HEK293 (cell line): Measurements from ENCODE around the gene SBF2.
A peak's percentile ranks its signal among the peaks of the same experiment; 100 is the strongest.

Experiments used
- CTCF ChIA-PET: fragments of 350-600 bp; formaldehyde crosslinking; extraction: SDS; loops from one replicate; lab custom pipeline; 2021; ENCODE audit warnings: antibody characterized with exemption; lab: Yijun Ruan, JAX
- POLR2A ChIA-PET: fragments of 300-600 bp; formaldehyde crosslinking; extraction: SDS; loops from one replicate; lab custom pipeline; 2020; ENCODE audit warnings: antibody characterized with exemption, inconsistent platforms; lab: Yijun Ruan, JAX
- H3K27ac ChIP-seq: fragments of 200-500 bp; sonication (Bioruptor generic); 2 replicates; pipeline ENCODE4 v1.5.1; 2014; ENCODE audit warnings: low read depth, low read length, control low read depth, inconsistent platforms; ENCODE audit errors: extremely low read depth
- H3K36me3 ChIP-seq, 2 experiments: fragments of 200-500 bp in 1 of 2; sonication (Bioruptor generic) in 1 of 2; 1 replicate in 1 of 2; 2 replicates in 1 of 2; pipeline ENCODE4 v1.5.1; 2014 to 2017; ENCODE audit warnings: inconsistent platforms in 2 of 2, low read length in 2 of 2; ENCODE audit not compliant: control insufficient read depth in 2 of 2, insufficient read depth in 1 of 2
- H3K4me1 ChIP-seq: fragments of 200-500 bp; sonication (Bioruptor generic); 2 replicates; pipeline ENCODE4 v1.5.1; 2014; ENCODE audit warnings: mild to moderate bottlenecking, low read length, inconsistent platforms; ENCODE audit not compliant: control insufficient read depth, insufficient read depth
- H3K4me3 ChIP-seq: 2 replicates; pipeline ENCODE4 v1.5.1; 2011; ENCODE audit warnings: low read depth, mild to moderate bottlenecking, control low read depth, low read length, moderate library complexity
- H3K9me3 ChIP-seq: fragments of 200-500 bp; sonication (Bioruptor generic); 2 replicates; pipeline ENCODE4 v1.5.1; 2014; ENCODE audit warnings: low read depth, low read length, inconsistent platforms; ENCODE audit not compliant: control insufficient read depth, insufficient read depth
- BCL11A ChIP-seq: fragments of 450-650 bp; formaldehyde crosslinking; IDR thresholded peaks from 2 replicates; pipeline ENCODE4 v1.5.1; 2016; ENCODE audit warnings: low read depth, missing biosample characterization, missing genetic modification characterization
- FEZF1 ChIP-seq: fragments of 450-650 bp; formaldehyde crosslinking; IDR thresholded peaks from 2 replicates; pipeline ENCODE4 v1.5.1; 2016; ENCODE audit warnings: missing biosample characterization, missing genetic modification characterization
- GLIS2 ChIP-seq: fragments of 450-650 bp; formaldehyde crosslinking; IDR thresholded peaks from 2 replicates; pipeline ENCODE4 v1.5.1; 2016; ENCODE audit warnings: missing biosample characterization, missing genetic modification characterization
- HOXA7 ChIP-seq: sonication (generic); formaldehyde crosslinking; IDR thresholded peaks from 2 replicates; pipeline ENCODE4 v1.8.1; 2022; ENCODE audit warnings: missing genetic modification reagents, borderline replicate concordance
- KLF9 ChIP-seq: fragments of 450-650 bp; formaldehyde crosslinking; IDR thresholded peaks from 2 replicates; pipeline ENCODE4 v1.5.1; 2016; ENCODE audit warnings: missing biosample characterization, missing genetic modification characterization, low read depth
- OVOL3 ChIP-seq: fragments of 450-650 bp; formaldehyde crosslinking; IDR thresholded peaks from 2 replicates; pipeline ENCODE4 v1.5.1; 2016; ENCODE audit warnings: missing biosample characterization, missing genetic modification characterization
- TCF7L2 ChIP-seq: IDR thresholded peaks from 2 replicates; pipeline ENCODE4 v1.6.1; 2011; ENCODE audit warnings: low read depth, mild to moderate bottlenecking, inconsistent platforms, low read length, moderate library complexity, borderline replicate concordance
- TRIM28 ChIP-seq: IDR thresholded peaks from 2 replicates; pipeline ENCODE4 v1.6.1; 2011; ENCODE audit warnings: low read length, control low read depth, borderline replicate concordance
- ZBTB10 ChIP-seq: fragments of 450-650 bp; formaldehyde crosslinking; IDR thresholded peaks from 2 replicates; pipeline ENCODE4 v1.5.1; 2016; ENCODE audit warnings: missing biosample characterization, missing genetic modification characterization
- ZBTB20 ChIP-seq: fragments of 450-650 bp; formaldehyde crosslinking; IDR thresholded peaks from 2 replicates; pipeline ENCODE4 v1.5.1; 2016; ENCODE audit warnings: missing biosample characterization, missing genetic modification characterization
- ZBTB44 ChIP-seq: fragments of 450-650 bp; IDR thresholded peaks from 2 replicates; pipeline ENCODE4 v1.5.1; 2018; ENCODE audit warnings: missing biosample characterization, mild to moderate bottlenecking, missing genetic modification characterization
- ZNF112 ChIP-seq: fragments of 450-650 bp; formaldehyde crosslinking; IDR thresholded peaks from 2 replicates; pipeline ENCODE4 v1.5.0; 2017; ENCODE audit warnings: missing biosample characterization, missing genetic modification characterization
- ZNF121 ChIP-seq: fragments of 450-650 bp; formaldehyde crosslinking; IDR thresholded peaks from 2 replicates; pipeline ENCODE4 v1.5.1; 2016; ENCODE audit warnings: missing biosample characterization, missing genetic modification characterization
- ZNF146 ChIP-seq: fragments of 450-650 bp; formaldehyde crosslinking; IDR thresholded peaks from 2 replicates; pipeline ENCODE4 v1.5.1; 2016; ENCODE audit warnings: missing biosample characterization, missing genetic modification characterization
- ZNF366 ChIP-seq: fragments of 450-650 bp; formaldehyde crosslinking; conservative IDR thresholded peaks from 2 replicates; pipeline ENCODE4 v1.5.1; 2016; ENCODE audit warnings: missing biosample characterization, missing genetic modification characterization
- ZNF48 ChIP-seq: fragments of 450-650 bp; formaldehyde crosslinking; IDR thresholded peaks from 2 replicates; pipeline ENCODE4 v1.5.1; 2016; ENCODE audit warnings: missing biosample characterization, missing genetic modification characterization
- ZNF629 ChIP-seq: fragments of 450-650 bp; formaldehyde crosslinking; IDR thresholded peaks from 2 replicates; pipeline ENCODE4 v1.5.1; 2017; ENCODE audit warnings: missing biosample characterization, missing genetic modification characterization
- ZNF677 ChIP-seq: fragments of 450-650 bp; IDR thresholded peaks from 2 replicates; pipeline ENCODE4 v1.5.0; 2018; ENCODE audit warnings: missing biosample characterization, mild to moderate bottlenecking, missing genetic modification characterization, moderate library complexity
- ZNF692 ChIP-seq: fragments of 450-650 bp; formaldehyde crosslinking; IDR thresholded peaks from 2 replicates; pipeline ENCODE4 v1.5.1; 2016; ENCODE audit warnings: missing biosample characterization, missing genetic modification characterization
- ZXDB ChIP-seq: fragments of 450-650 bp; formaldehyde crosslinking; IDR thresholded peaks from 2 replicates; pipeline ENCODE4 v1.5.1; 2016; ENCODE audit warnings: missing biosample characterization, missing genetic modification characterization

The SBF2 gene

GRCh38 chr11:9808943-9809342 lies 485.1 kb downstream of the SBF2 start:
- POLR2A ChIA-PET, result no interaction called here
- no peaks in the 10 kb centered on the region for H3K9me3 ChIP-seq
- TF ChIP-seq ZNF121 (tag by site-specific recombination), result 0 out of 2 replicates have a peak, but pooled peaks have one; percentile 35
- TF ChIP-seq ZBTB10 (tag by site-specific recombination), result no peak
- TF ChIP-seq, all 188 proteins: peak for 1
- CTCF ChIA-PET, result interaction anchor here (0.7 to 1.3 kb wide), 2 partner anchors 61 to 459 kb away, joined by 3 read pairs; no protein-coding TSS in a partner anchor
- Histone ChIP-seq H3K4me3 (no peak overlapping the region), H3K36me3 (peaks cover 0 to 29% of the 10 kb centered on the region in 2 experiments; a peak in 1 of 3 replicates), H3K27ac (no peak overlapping the region), H3K4me1 (no peaks in the 10 kb centered on the region; the same call in 1 of the 2 replicates)

GRCh38 chr11:9806946-9807687 lies 486.9 kb downstream of the SBF2 start:
- no peaks in the 10 kb centered on the region for H3K9me3 ChIP-seq
- no peak for TF ChIP-seq BCL11A (tag by site-specific recombination)
- TF ChIP-seq ZNF146 (tag by site-specific recombination), result peak; percentile 75
- peaks cover 0 to 29% of the 10 kb centered on the region in 2 experiments; a peak in 1 of 3 replicates for H3K36me3 ChIP-seq
- H3K4me1 ChIP-seq, result no peaks in the 10 kb centered on the region; the same call in 1 of the 2 replicates
- CTCF ChIA-PET, result interaction anchor here (0.6 kb wide), 1 partner anchor 1014 kb away, joined by 4 read pairs; no protein-coding TSS in a partner anchor
- POLR2A ChIA-PET, result no interaction called here
- H3K27ac ChIP-seq, result no peak overlapping the region
- H3K4me3 ChIP-seq, result no peak overlapping the region

GRCh38 chr11:9804419-9804902 lies 489.6 kb downstream of the SBF2 start:
- H3K27ac ChIP-seq, result no peak overlapping the region
- TF ChIP-seq ZBTB20 (tag by site-specific recombination) (no peak), ZNF629 (tag by site-specific recombination) (no peak), ZXDB (no peak)

GRCh38 chr11:9803685-9804418 lies 490.2 kb downstream of the SBF2 start:
- H3K9me3 ChIP-seq, result no peaks in the 10 kb centered on the region
- ChIA-PET POLR2A (no interaction called here), CTCF (interaction anchor here (0.6 to 0.7 kb wide), 3 partner anchors 9 to 127 kb away, joined by 3 to 4 read pairs (median 4); no protein-coding TSS in a partner anchor)
- H3K4me1 ChIP-seq, result no peaks in the 10 kb centered on the region; the same call in 1 of the 2 replicates
- no peak overlapping the region for H3K27ac ChIP-seq
- peaks cover 0 to 18% of the 10 kb centered on the region in 2 experiments; a peak in 1 of 3 replicates for H3K36me3 ChIP-seq
- no peak overlapping the region for H3K4me3 ChIP-seq
- no peak for TF ChIP-seq ZNF692 (tag by site-specific recombination)
- no peak for TF ChIP-seq TRIM28
- no peak for TF ChIP-seq ZNF112
- no peak for TF ChIP-seq GLIS2 (tag by site-specific recombination)
- no peak for TF ChIP-seq ZBTB44 (tag by site-specific recombination)
- TF ChIP-seq ZNF677 (tag by site-specific recombination), result no peak
- TF ChIP-seq TCF7L2, result no peak
- no peak for TF ChIP-seq OVOL3 (tag by site-specific recombination)
- TF ChIP-seq ZNF366 (tag by site-specific recombination), result no peak
- no peak for TF ChIP-seq ZNF48 (tag by site-specific recombination)
- no peak for TF ChIP-seq KLF9 (tag by site-specific recombination)
- TF ChIP-seq FEZF1 (tag by site-specific recombination), result no peak
- TF ChIP-seq HOXA7 (CRISPR knock-in tag), result no peak

More at GRCh38 chr11:9804419-9804902, 489.6 kb downstream of the SBF2 start:
- Histone ChIP-seq H3K4me1 (no peaks in the 10 kb centered on the region; the same call in 1 of the 2 replicates), H3K36me3 (peaks cover 0 to 18% of the 10 kb centered on the region in 2 experiments; a peak in 1 of 3 replicates), H3K9me3 (no peaks in the 10 kb centered on the region), H3K4me3 (no peak overlapping the region)
- CTCF ChIA-PET, result interaction anchor here (0.6 kb wide), 1 partner anchor 111 kb away, joined by 4 read pairs; no protein-coding TSS in a partner anchor
- POLR2A ChIA-PET, result interaction anchor here (0.7 kb wide), 1 partner anchor 503 kb away, joined by 4 read pairs; no protein-coding TSS in a partner anchor
